Renal cortex interstitium (tissue), 3 donors: ENCODE measurements around the gene PIGH. TPM values are rescaled to one million over a fixed set of nuclear protein-coding genes. Genes with fewer than 3 reads are reported as not detected.

Experiments used
- polyA plus RNA-seq, 3 donors: library from polyadenylated mRNA; unstranded; fragments of 120-200 nt; gene quantifications; one replicate each; pipeline ENCODE4 v1.2.1, GENCODE V29; 2013; ENCODE audit not compliant: insufficient read length in 3 of 3

Gene PIGH
- polyA plus RNA-seq, 3 donors, result 38.2 to 42.9 (median 41.4) TPM

Other genes starting within 250 kb of the PIGH start
- gene ATP6V1D, start 240.5 kb downstream of the PIGH start, polyA plus RNA-seq, result 100 to 1,000 TPM; 130 to 148 (median 142) TPM
- 100 to 1,000 TPM in 2 of 3 donors, 10 to 100 TPM in 1; 91.8 to 115 (median 114) TPM for gene EIF2S1, start 239.9 kb downstream of the PIGH start, polyA plus RNA-seq
- 1 to 10 TPM; 1.5 to 3.0 (median 1.7) TPM for gene PLEK2, start 188.1 kb downstream of the PIGH start, polyA plus RNA-seq
- 1 to 10 TPM; 1.9 to 2.5 (median 2.2) TPM for gene TMEM229B, start 111.5 kb downstream of the PIGH start, polyA plus RNA-seq
- gene PLEKHH1, start 67.0 kb downstream of the PIGH start, polyA plus RNA-seq, result 10 to 100 TPM; 43.9 to 75.3 (median 51.7) TPM
- gene ARG2, start 19.7 kb upstream of the PIGH start, polyA plus RNA-seq, result 10 to 100 TPM in 2 of 3 donors, 1 to 10 TPM in 1; 7.8 to 53.3 (median 19.1) TPM
- gene VTI1B, start 74.4 kb upstream of the PIGH start, polyA plus RNA-seq, result 100 to 1,000 TPM in 2 of 3 donors, 10 to 100 TPM in 1; 95.4 to 120 (median 119) TPM
- gene RDH11, start 95.5 kb upstream of the PIGH start, polyA plus RNA-seq, result 100 to 1,000 TPM; 101 to 123 (median 111) TPM
- under 1 TPM; 0.32 to 0.86 (median 0.65) TPM for gene RDH12, start 101.6 kb upstream of the PIGH start, polyA plus RNA-seq
- gene ZFYVE26, start 216.3 kb upstream of the PIGH start, polyA plus RNA-seq, result 10 to 100 TPM; 15.2 to 20.3 (median 17.0) TPM
- 10 to 100 TPM; 12.5 to 13.0 (median 12.5) TPM for gene RAD51B, start 219.5 kb upstream of the PIGH start, polyA plus RNA-seq